RCC 7860 (cell line): ENCODE results near the gene SMYD3.
"Not testable (repeated sequence)": the region's sequence is repeated elsewhere in the genome, so short reads cannot be mapped to it uniquely, and the experiment has no call there.

Source experiments
- DNase-seq: peaks from one replicate; pipeline ENCODE4 v3.0.0-alpha.2; 2015; ENCODE audit warnings: low spot score
- FAIRE-seq: peaks from 2 replicates; lab custom pipeline; 2012; peaks lifted over from hg19 to GRCh38; lab: Jason Lieb, UNC

The SMYD3 gene

DNA sequence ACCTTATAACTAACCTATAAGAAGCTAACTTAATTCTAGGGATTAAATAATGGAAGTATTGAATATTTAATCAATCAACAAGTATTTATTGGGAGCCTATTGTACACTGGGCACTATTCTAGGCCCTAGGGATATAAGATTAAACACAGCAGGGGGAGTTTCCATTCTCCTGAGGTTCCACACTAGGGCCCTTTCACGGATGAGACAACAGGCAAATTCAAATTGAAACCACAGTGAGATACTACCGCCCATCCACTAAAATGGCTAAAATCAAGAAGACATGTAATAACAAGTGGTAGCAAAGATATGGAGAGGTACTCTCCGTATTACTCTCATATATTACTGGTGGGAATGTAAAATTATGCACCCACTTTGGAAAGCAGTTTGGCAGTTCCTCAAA lies 677.9 kb downstream of the SMYD3 start:
- DNase-seq = no peak
- no peak for FAIRE-seq

DNA sequence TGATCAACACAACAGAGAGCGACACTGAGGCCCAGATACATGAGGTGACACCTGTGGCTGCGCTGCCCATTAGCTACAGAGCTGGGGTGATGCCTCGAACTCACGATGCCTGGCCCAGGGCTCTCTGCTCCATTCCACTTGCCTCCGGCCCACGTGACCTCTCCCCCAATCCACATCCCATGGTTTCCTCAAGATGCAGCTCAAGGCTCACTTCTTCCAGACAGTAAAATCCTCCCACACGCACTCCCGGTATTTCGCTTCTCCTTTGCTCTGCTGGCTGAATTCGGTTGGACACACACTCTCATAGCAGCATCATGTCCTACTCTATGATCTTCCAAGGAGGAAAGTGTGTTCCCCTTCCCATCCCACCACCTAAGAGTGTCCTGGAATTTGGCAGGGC lies 679.8 kb downstream of the SMYD3 start:
- no peak for DNase-seq
- no peak for FAIRE-seq

DNA sequence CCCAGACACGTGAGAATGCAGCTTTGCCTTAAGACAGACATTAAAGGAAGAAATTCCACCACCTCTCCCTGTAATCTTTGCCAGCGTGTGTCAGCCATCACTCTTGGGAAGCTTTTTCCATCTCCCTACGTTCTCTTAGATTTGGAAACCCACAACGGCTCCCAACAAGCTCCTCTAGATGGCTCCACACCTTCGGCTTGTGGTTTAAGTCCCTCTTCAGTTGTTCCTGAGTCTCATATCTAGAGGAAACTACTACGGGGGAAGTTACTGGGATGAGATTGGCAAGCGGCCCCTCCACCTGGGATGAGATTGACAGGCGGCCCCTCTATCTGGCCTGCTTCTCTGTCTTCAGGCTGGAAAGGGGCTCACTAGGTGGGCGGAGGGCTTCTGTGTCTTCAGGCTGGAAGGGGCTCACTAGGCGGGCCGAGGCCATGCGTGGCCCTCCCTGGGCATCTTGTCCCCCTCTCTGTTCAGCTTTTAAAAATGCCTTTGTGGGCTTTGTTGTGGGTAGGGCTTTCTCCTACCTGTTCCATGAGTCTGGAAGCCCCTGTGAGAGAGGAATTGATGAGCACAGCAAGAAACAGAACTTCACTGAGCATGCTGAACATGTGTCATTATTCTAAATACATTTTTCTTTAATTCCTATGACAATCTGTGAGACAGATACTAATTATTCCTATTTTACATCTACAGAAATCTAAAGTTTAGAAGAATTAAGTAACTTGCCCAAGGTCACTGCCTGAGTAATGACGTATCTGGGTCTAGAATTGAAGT lies 681.8 kb downstream of the SMYD3 start:
- no peak for FAIRE-seq

DNA sequence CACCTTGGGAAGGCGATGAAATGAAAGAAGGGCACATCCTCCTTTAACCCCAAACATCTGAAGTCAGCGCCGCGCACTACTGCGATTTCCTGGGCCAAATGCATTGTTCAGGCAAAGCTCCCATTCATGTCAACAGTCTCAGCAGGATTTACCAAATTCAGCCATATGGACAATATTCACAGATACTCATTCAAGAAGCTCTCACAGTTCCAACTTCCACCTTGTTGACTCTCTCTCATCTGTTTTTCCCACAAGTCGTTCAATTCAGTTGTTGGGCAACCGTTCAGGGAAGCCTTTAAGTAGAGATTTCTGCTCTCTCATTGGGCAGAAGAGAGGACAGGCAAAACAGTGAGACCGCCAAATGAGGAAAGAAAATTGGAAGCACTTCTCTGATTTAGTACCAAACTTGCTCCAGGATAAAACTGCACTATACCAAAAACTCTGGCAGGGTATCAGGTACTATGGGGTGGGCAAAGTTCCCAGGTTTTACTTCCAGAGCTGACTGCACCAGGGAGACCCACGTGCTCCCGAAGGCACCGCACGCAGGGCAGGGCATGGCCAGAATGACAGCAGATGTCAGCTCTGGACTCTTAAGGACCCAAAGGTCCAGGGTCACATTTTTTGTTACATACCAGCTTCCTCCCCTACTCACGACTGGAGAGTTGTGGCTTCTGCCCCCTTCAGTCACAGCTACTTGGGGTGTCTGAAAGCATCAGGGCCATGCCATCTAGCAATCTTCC lies 683.5 kb downstream of the SMYD3 start:
- FAIRE-seq (no peak), DNase-seq (no peak)

More for the DNA sequence above, 681.8 kb downstream of the SMYD3 start:
- no peak for DNase-seq

DNA sequence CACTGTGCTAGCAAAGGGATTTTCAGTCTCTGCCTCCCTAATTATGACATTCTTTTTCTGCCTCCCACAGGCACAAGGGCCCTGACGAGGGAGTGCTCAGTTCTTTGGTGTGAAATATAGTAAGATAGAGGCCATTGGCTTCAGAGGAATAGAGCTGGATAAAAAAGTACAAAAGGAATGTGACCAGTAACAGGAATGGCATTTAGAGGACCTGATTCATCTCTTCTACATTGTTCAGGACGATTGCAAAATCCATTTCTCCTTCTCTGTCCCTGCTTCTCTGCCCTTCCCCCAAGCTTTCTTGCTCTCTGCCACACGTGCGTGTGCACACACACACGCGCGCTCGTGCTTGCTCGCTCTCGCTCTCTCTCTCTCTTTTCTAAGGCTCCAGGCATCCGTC lies 684.1 kb downstream of the SMYD3 start:
- peak; percentile 84 for FAIRE-seq

DNA sequence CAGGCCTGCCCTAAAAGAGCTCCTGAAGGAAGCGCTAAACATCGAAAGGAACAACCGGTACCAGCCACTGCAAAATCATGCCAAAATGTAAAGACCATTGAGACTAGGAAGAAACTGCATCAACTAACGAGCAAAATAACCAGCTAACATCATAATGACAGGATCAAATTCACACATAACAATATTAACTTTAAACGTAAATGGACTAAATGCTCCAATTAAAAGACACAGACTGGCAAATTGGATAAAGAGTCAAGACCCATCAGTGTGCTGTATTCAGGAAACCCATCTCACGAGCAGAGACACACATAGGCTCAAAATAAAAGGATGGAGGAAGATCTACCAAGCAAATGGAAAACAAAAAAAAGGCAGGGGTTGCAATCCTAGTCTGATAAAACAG lies 688.7 kb downstream of the SMYD3 start:
- not testable (repeated sequence) for FAIRE-seq

More for the DNA sequence above, 684.1 kb downstream of the SMYD3 start:
- DNase-seq = peak; percentile 96

DNA sequence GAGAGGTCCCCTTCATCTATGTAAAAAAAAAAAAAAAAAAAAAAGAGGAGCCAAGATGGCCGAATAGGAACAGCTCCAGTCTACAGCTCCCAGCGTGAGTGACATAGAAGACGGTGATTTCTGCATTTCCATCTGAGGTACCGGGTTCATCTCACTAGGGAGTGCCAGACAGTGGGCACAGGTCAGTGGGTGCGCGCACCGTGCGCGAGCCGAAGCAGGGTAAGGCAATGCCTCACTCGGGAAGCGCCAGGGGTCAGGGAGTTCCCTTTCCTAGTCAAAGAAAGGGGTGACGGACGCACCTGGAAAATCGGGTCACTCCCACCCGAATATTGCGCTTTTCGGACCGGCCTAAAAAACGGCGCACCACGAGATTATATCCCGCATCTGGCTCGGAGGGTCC lies 690.6 kb downstream of the SMYD3 start:
- DNase-seq, FAIRE-seq: not testable (repeated sequence)

More for the DNA sequence above, 688.7 kb downstream of the SMYD3 start:
- DNase-seq = not testable (repeated sequence)

DNA sequence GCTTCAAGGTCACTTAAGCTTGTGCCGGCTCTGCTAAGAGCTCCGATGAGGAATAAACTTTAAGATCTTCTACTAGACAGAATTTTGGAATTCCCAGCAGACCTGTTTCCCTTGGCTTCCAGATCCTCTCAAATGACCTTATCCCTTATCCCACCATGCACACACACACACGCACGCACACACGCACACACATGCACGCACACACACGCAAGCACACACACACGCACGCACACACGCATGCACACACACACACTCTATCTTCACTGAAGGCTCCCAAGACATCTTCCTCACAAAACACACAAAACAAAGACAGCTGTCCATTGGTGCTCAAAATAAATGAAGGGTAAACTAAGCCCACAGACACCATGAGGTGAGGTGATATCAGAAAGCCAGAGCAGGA lies 692.4 kb downstream of the SMYD3 start:
- FAIRE-seq = no peak
- no peak for DNase-seq

DNA sequence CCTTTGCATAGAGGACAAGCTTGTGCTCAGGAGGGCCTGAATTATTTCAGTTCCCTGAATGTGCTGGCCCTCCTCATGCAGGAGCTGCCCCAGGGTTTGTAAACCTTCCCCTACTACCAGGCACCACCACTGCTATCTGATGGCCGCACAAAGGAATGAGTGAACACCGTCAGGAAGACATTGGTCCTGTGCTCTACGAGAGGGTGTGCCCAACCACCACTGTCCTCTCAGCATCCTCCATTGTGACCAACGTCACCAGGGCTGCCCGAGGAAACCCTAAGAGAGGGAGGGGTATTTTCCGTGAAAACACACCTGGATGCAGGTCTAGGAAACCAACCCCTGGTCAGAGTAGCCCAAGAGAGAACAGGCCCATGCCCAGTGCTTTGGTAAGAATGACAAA lies 694.8 kb downstream of the SMYD3 start:
- DNase-seq (no peak), FAIRE-seq (no peak)

DNA sequence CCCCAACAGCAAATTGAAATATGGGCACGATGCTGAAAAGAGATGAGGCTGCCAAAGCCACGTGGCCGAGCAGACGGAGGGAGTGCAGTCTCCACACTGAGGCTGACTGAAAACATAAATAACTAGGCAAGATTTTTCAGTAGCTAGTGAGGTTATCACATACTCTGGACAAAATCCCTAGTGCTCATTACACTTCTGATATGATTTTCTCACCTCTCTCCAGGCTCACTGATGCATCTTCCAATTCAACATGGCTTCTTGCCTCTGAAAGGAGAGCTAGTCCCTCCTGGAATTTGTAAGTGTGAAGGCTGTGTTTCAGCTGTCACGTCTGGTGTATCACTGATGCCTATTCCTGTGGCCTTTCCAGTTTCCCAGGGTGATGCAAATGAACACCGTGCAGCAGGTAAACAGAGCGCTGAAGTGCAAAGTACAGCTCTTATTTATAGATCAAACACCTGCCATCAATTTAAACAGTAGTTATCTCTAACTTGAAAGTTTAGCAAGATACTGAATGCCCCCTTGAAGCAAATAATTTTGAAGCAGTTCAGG lies 696.2 kb downstream of the SMYD3 start:
- DNase-seq = no peak
- no peak for FAIRE-seq

DNA sequence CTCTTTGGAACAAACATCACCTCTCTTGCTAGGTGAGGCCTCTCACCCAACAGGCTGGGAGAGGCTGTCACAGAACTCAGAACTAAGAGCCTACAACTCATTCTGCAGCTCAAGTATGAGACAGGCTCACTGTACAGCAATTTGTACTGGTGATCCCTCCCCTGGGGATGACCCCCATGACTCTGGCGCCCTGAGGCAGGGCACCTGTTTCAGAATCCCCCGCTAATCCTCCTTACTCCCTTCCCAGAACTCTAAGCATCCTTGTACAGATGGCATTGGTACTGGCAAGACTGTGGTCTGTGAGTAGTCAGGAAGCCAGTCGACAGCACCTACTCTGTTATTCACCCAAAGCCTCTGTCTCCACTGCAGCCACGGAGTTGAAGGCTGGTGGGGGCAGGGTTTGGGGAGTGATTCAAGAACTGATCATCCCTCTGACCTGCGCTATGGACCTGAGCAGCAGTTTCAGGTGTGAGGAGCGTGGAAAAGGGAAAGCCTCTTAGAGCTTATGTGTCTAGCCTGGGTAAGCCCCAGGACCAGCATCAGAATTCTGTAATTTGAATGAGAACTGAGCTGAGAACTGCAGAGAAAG lies 696.8 kb downstream of the SMYD3 start:
- DNase-seq (no peak), FAIRE-seq (no peak)

DNA sequence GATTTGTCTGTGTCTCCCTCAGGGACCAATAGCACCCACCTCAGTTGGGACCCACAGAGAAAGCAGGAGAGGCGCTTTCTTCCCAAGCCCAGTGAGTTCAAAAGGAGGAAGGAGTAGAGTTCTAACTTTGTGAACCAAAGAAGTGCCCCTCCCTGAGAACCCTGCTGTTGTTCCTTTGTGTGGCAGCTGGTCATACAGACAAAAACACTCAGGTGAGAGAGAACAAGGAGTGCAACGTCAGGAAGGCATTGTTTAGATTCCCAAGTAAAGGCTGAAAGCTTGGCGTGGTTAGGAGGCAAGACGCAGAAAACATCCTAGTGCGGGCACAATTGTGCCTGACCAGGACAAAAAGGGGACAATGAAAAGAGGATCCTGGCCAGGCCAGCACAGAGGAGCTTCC lies 697.7 kb downstream of the SMYD3 start:
- FAIRE-seq (no peak), DNase-seq (no peak)

DNA sequence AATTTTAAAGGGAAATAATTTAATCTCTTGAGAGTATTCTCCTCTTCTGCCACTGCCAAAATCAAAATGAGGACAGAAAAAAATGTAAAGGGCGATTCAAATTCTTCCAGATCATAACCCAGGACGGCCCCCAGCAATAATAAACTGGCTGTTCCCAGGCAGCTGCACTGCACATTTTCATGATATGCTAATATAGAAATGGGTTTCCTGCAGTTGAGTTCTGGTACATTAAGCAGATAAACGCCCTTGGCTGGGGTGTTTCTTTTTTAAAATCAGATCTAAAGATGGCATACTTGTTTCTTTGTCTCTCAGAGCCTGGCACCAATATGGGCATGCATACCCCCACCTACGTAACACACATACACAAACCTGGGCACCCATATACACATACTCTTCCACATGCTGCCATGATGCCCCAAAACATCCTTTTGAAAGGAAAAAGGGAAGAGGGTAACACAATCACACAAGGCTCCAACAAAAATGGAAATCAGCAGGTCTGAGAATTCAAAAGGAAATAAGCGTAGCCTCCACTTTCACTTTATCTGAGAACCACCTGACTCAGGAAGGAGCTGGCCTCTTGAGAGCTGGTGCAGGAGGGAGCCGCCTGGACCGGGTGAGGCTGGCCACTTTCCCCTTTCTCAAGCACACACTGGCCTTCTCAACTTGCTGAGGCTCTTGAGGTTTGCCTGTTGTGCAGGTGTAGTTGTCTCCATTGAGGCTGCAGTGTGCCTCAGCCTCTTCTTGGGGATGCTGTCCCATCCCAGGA lies 698.9 kb downstream of the SMYD3 start:
- FAIRE-seq (no peak), DNase-seq (no peak)

DNA sequence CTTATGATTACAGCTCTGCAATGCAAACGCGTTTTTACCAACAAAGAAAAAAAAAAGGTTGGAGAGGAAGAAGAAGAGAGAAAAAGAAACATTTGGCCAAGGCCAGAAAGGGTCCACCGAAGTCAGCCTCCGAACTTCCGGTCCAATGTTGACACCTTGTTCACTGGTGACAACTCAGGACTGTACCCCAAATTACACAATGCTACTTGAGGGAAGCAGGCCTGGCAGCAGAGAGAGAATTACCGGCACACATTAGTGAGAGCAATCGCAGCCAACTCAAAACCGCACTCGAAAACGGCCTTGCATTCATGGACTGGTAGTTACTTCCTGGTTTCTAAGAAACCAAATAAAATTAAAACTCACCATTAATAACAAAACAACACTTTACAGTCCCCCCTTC lies 699.8 kb downstream of the SMYD3 start:
- no peak for FAIRE-seq
- no peak for DNase-seq

DNA sequence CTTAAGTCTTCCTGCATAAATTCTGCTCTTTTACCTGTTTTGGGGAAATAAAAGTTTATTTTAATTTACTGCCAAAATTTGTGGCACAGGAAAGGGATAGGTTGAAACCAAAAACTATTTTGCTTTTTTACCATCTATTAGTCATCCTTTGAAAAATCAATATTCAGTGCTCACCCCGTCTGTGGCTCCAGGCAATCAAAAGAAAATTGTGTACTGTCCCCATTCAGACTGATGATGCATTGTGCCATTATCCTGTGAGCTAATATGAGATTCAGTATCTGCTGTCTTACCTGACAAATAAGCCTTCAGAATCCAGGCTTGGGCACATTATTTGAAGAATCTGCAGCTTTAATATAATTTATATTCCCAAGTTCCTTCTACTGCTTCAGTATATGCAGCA lies 701.5 kb downstream of the SMYD3 start:
- FAIRE-seq (no peak), DNase-seq (no peak)

DNA sequence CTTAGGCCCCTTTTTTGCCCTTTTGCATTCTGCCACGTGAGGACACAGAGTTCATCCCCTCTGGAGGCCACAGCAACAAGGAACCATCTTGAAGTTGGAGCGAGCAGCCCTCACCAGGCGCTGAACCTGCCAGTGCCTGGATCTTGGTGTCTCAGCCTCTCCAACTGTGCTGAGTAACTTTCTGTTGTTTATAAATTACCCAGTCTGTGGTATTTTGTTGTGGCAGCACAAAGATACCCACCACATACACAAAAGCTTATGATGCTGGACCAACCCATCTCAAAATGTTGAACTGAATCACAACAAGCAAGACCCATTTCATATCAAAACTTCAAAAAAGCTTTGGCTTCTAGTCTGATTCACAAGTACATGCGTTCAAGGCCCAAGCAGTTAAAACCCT lies 702.4 kb downstream of the SMYD3 start:
- DNase-seq = no peak
- FAIRE-seq = no peak

DNA sequence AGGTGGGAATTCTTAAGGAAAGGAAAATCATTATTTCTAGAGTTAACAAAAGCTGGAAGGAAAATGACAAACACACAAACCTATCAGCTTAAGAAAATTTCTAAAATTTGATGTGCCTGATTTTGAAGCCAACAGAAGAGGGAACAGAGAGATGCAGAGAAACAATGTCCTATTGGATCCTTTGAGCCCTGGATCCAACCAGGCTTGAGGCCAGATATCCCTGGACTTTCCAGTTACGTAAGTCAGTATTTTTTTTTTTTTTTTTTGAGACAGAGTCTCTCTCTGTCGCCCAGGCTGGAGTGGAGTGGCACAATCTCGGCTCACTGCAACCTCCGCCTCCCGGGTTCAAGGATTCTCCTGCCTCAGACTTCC lies 703.4 kb downstream of the SMYD3 start:
- FAIRE-seq (no peak), DNase-seq (no peak)

DNA sequence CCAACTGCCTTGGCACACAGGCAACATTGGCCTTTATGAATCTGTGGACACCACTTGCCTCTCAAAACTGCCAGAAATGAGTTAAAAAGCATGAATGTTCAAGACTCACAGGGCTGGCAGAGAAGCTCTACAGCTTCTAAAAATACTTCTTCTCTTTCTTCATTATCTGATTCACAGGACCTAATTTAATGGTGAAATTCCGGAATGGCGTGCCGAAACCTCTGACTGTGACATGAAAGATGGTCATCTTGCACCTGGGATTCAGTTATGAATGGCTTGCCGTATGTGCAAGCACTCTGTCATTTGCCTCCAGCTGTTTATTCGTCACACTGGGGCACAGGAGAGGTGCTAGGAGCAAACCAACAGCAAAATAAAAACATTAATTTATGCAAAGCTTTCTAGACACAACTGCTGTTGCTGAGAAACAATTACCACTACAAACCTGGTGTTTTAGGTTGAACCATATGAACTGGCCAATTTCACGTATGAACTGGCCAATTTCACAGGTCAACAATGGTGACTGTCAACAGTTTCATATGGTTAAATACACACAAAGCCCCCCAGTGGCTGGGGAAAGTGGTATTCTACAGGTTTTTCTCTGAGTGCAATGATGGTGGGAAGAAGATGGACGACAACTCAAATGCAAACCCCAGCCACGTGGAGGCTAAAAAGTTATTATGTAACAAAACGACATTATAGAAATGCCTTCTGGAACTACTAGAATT lies 704.0 kb downstream of the SMYD3 start:
- no peak for FAIRE-seq
- DNase-seq = no peak

DNA sequence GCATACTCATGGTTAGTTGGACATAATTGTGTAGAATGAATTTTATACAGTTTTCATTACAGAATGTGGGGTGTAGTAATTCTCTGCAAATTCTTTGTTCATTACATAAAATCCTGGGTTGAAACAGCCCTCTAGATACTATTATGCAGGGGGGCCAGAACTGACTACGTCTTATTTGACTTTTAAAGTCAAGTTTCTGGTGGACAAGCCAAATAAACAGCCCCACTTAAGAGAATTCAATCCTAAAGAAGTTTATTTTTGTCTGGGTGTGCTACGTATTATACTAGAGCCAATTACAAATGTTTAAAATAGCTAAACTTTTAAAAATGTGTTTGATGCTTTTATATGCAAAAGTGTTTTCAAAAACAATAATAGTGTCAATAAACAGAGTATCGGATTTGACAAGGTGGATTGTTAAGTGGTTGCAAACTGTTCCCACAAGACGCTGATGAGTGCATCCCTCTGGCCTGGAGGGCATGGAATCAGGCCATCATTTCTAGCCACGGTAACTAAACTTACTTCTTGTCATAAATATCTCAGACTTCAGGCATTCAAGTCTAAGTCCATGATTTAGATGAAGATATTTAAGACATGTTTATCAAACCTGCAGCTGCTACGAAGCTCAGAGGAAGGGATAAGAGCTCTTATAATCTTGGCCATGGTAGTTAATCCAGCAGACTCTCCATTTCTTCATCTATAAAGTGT lies 706.0 kb downstream of the SMYD3 start:
- DNase-seq (no peak), FAIRE-seq (no peak)

DNA sequence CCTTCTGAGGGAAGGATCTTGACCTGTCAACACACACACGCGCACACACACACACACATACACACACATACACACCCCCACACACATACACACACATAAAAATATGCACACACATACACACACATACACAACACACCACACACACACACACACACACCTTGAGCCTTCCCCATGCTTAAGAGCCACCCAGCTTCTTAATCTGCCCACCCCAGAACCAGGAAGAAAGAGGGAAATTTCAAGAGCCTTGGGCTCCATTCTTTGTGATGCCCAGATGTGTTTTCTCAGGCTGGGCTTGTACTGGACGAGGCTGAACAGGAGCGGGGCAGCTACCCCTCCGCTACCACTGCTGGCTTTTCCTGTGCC lies 708.7 kb downstream of the SMYD3 start:
- FAIRE-seq = no peak
- no peak for DNase-seq
